ENCODE results near the gene PPARG. TPM values are rescaled to one million over a fixed set of nuclear protein-coding genes. Genes with fewer than 3 reads are reported as not detected.

Gene PPARG
- total RNA-seq, 2 donors from 2014 or later = 7.0 to 12.9 TPM

- H3K4me3 ChIP-seq = no peak overlapping the region
- TF ChIP-seq POLR2A (IDR thresholded peaks at IDR 0.05) (no peak), CTCF (IDR thresholded peaks at IDR 0.05) (no peak), POLR2AphosphoS5 (IDR thresholded peaks at IDR 0.05) (no peak)
- H3K36me3 ChIP-seq = no peaks in the 10 kb centered on the region
- WGBS = 75% methylated on average over 3 of the region's 3 CpGs
- no peak overlapping the region for H3K27ac ChIP-seq
- H3K4me1 ChIP-seq (replicated peaks) = no peaks in the 10 kb centered on the region
- H3K27me3 ChIP-seq (replicated peaks; ENCODE audit: insufficient read depth) = no peaks in the 10 kb centered on the region
- no peak for DNase-seq (ENCODE audit: low spot score)
- intact Hi-C loops (cut with DNase I) = no loop called here
- H3K9me3 ChIP-seq = no peaks in the 10 kb centered on the region
Measured at GRCh38 chr3:12328837-12329462, 40.1 kb downstream of the PPARG start.

GRCh38 chr3:12334786-12335185, 45.9 kb downstream of the PPARG start:
- intact Hi-C loops (cut with DNase I) = no loop called here
- H3K27me3 ChIP-seq (replicated peaks; ENCODE audit: insufficient read depth) = no peaks in the 10 kb centered on the region
- no peaks in the 10 kb centered on the region for H3K36me3 ChIP-seq
- no peak overlapping the region for H3K27ac ChIP-seq
- TF ChIP-seq POLR2AphosphoS5 (IDR thresholded peaks at IDR 0.05) = no peak
- TF ChIP-seq POLR2A (IDR thresholded peaks at IDR 0.05) = no peak
- no peak for TF ChIP-seq CTCF (IDR thresholded peaks at IDR 0.05)
- no peak for DNase-seq (ENCODE audit: low spot score)
- no peaks in the 10 kb centered on the region for H3K9me3 ChIP-seq
- no peaks in the 10 kb centered on the region for H3K4me1 ChIP-seq (replicated peaks)
- 91% methylated on average over 3 of the region's 3 CpGs for WGBS
- no peak overlapping the region for H3K4me3 ChIP-seq

GRCh38 chr3:12335421-12335820, 46.6 kb downstream of the PPARG start:
- Histone ChIP-seq H3K4me1 (replicated peaks) (no peaks in the 10 kb centered on the region), H3K4me3 (no peak overlapping the region), H3K27me3 (replicated peaks; ENCODE audit: insufficient read depth) (no peaks in the 10 kb centered on the region), H3K9me3 (no peaks in the 10 kb centered on the region), H3K27ac (no peak overlapping the region), H3K36me3 (no peaks in the 10 kb centered on the region)
- 73% methylated on average over 3 of the region's 3 CpGs for WGBS
- DNase-seq (ENCODE audit: low spot score) = no peak
- intact Hi-C loops (cut with DNase I) = no loop called here
- TF ChIP-seq CTCF (IDR thresholded peaks at IDR 0.05) (no peak), POLR2A (IDR thresholded peaks at IDR 0.05) (no peak), POLR2AphosphoS5 (IDR thresholded peaks at IDR 0.05) (no peak)

GRCh38 chr3:12336099-12336498, 47.2 kb downstream of the PPARG start:
- H3K27me3 ChIP-seq (replicated peaks; ENCODE audit: insufficient read depth) = no peaks in the 10 kb centered on the region
- no peak overlapping the region for H3K4me3 ChIP-seq
- no peaks in the 10 kb centered on the region for H3K9me3 ChIP-seq
- intact Hi-C loops (cut with DNase I) = no loop called here
- no peaks in the 10 kb centered on the region for H3K4me1 ChIP-seq (replicated peaks)
- no peaks in the 10 kb centered on the region for H3K36me3 ChIP-seq
- H3K27ac ChIP-seq = no peak overlapping the region
- DNase-seq (ENCODE audit: low spot score) = no peak
- WGBS = 88% methylated on average over 3 of the region's 3 CpGs
- TF ChIP-seq CTCF (IDR thresholded peaks at IDR 0.05) = no peak
- no peak for TF ChIP-seq POLR2AphosphoS5 (IDR thresholded peaks at IDR 0.05)
- TF ChIP-seq POLR2A (IDR thresholded peaks at IDR 0.05) = no peak
